Activated T-cell treated with anti-CD3 and anti-CD28 coated beads for 4 hours (primary cell): ENCODE data around the gene C11orf86.
"Not testable (repeated sequence)": the region's sequence is repeated elsewhere in the genome, so short reads cannot be mapped to it uniquely, and the experiment has no call there.

Source experiments
- DNase-seq: peaks from one replicate; pipeline ENCODE4 v3.0.0-alpha.2; 2020

C11orf86 gene

DNA sequence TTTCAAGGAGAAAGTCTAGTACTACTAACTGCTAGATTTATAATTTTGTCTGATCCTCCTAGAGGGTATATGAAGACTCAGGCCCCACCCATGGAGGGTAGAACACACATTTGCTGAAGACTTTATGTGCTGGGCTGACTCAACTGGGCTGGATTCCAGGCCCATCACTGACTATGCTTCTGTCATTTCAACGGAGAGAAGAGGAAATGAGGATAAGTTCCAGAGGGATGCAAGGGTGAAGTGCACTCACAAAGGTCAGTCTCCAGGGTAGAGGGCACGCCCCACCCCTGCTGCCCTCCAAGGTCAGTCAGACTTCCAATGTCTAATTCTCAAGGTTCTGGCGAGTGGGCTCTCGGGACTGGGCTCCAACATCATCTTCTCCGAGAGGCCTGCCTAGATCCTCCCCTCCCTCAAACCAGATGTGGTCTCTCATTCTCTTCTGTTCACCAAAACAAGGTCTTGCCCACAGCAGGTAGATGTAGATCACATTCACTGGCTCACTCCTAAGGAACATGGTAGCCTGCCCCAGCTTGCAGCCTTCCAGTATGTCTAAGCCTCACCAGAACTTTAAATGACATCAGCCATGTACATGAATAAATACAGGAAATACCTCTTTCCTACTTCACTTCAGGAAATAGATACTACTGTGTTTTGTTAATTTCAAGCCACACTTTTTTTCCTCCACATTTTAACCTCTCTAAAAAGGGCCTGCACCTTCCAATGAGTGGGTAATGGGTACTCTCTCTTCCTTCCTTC, 7.3 kb upstream of the C11orf86 start:
- DNase-seq, result no peak

DNA sequence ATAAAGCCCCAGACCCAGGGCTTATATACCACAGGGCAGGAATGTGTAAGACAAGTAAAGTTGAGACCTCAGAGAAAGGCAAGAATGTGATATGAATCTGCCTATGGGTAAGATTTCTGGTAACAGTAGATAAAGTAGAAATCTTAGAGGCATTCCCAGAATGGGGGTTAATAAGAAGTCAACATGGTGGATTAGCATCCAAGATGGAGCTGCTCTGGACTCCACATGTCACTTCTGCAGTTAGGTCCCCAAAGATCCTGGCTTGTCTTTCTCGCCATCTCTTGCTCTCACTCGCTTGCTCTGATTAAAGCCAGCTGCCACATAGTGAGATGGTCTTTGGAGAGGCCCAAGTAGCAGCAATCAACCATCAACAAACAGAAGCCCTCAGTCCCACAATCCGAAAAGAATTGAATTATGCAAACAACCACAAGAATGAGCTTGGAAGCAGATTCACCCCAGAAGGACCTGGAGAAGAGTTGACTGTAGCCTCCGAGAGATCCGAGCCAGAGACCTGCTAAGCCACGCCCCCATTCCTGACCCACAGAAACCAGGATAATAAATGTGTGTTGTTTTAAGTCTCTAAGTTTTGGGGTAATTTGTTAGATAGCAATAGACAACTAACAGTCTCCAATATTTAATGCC, 5.4 kb upstream of the C11orf86 start:
- no peak for DNase-seq

DNA sequence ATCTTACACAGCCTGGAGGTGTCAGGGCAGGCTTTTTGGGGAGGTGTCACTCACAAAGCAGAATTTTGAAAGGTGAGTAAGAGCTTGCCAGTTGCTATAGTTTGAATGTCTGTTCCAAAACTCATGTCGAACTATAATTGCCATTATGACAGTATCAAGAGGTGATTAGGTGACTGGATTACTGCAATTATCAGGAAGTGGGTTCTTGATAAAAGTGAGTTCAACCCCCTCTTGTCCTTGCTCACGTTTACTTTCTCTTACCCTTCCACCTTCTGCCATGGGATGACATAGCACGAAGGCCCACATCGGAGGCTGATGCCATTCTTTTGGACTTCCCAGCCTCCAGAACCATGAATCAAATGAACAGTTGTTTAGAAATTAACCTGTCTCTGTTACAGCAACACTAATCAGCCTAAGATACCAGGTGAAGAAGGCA, 4.7 kb upstream of the C11orf86 start:
- DNase-seq, result no peak

DNA sequence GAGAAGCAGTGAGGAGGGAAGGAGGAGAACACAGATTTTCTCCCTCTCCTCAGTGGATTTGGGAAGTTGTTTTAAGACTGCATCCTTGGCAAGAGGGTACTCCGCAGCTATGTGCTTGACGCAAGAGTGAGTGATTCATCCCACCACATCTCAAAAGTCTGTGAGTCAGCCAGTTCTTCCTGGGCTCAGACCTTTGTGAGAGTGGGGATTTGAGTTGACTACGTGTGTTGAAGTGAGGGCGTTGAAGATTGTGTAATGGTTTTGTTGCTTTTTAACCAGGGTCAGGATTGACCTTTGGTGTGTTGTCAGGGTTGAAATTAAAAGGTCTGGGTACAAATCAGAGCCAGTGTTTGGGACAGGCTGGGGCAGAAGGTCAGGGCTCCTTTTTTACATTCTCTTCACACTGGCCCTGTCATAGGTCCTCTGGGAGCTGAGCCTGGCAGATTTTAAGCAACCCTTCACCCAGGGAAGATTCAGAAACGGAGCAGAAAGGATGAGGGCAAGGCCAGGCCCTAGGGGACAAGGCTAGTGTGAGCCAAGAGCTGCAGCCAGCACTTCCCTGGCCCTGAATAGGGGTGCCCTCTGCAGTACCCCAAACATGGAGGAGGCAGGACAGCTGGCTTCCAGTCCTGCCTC, 4.2 kb upstream of the C11orf86 start:
- DNase-seq, result no peak

- DNase-seq, result no peak
Measured at GRCh38 chr11:66971488-66971887, 3.6 kb upstream of the C11orf86 start.

DNA sequence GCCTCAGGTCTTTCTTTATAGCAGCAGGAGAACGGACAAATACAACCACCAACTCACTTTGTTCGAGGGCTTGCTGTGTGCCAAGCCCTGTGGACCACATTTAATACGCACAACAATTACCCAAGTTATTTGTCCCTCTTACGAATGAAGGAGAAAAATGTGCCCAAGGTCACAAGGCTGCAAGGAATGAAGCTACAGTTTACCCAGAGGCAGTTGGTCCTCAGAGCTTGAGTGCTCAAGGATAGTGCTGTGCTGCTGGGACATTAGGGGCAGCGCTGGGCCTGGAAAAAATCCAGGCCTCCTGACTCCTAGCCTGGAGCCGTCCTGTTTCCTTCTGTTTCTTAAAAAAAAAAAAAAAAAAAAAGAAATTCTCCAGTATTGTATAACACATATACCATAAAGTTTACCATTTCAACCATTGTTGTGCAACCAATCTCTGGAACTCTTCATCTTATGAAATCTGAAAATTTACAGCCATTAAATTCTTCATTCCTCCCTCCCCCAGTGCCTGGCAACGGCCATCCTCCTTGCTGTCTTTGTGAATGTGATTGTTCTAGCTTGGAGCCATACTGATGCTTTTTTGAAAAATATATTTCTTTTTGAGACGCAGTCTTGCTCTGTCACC, 1.0 kb upstream of the C11orf86 start:
- DNase-seq, result no peak

- DNase-seq, result no peak
Measured at GRCh38 chr11:66975405-66976027, 412 bp downstream of the C11orf86 start.

DNA sequence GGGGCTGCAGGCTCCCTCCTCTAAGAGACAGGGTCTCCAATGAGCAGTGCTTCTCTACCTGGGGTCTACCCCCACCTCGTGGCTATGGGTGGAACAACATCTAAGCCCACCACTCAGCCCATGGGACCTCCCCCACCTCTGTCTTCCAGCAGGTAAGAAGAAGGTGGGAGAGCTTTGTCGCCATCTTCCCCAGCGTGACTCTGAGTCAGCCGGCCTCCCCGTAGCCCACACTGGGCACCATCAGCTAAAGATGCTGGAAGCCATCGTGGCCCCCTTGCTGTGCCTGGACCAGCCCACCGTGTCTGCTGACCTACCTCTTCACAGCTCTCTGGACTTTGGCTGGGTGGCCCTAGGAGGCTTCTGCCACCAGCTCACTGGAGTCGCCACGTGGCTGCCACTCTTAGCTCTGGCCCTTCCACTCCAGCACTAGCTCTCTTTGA, 944 bp downstream of the C11orf86 start:
- peak; percentile 19 for DNase-seq

GRCh38 chr11:66976925-66977324, 1.8 kb downstream of the C11orf86 start:
- no peak for DNase-seq

GRCh38 chr11:66978229-66978628, 3.1 kb downstream of the C11orf86 start:
- DNase-seq, result no peak

DNA sequence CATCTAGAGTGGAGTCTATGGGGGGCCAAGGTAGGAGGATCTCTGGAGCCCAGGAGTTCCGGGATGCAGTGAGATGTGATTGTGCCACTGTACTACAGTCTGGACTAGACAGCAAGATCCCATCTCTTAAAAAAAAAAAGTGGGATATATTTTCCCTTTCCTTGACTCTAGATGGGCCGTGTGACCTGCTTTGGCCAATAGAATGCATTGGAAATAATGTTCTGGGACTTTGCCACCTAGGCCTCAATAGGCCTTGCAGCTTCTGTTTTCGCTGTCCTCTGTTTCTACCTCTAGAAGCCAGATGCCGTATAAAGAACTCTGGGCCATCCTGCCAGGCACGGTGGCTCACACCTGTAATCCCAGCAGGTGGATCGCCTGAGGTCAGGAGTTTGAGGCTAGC, 3.6 kb downstream of the C11orf86 start:
- DNase-seq, result no peak

GRCh38 chr11:66979336-66979980, 4.4 kb downstream of the C11orf86 start:
- DNase-seq, result no peak

DNA sequence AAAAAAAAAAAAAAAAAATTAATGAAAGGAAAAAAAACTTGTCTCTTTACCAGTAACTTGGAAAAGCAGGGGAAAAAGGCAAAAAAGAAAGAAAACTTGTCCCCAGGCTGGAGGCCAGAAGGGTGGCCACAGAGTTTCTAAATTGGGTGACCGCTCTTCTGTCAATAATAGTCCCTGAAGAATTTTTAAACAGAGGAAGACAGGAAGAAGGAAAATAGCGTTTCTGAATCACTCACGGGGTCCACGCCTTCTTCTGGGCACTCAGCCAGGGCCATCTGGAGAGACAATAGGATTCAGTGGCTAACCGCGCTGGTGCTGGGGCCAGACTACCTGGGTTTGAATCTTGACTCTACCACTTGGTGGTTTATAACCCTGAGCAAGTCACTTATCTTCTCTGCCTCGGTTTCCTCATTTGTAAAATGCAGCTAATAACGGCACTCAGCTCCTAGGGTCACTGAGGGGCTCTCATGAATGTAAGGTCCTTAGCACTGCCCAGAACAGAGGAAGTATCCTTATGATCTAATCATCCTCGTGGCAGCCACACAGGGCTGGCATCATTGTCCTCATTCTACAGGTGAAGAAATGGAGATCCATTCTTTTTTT, 7.0 kb downstream of the C11orf86 start:
- no peak for DNase-seq

GRCh38 chr11:66983275-66983924, 8.3 kb downstream of the C11orf86 start:
- no peak for DNase-seq

- no peak for DNase-seq
Measured at GRCh38 chr11:66985508-66986177, 10.5 kb downstream of the C11orf86 start.

GRCh38 chr11:66986178-66986545, 11.1 kb downstream of the C11orf86 start:
- DNase-seq, result no peak

GRCh38 chr11:66987158-66987620, 12.1 kb downstream of the C11orf86 start:
- DNase-seq, result no peak

GRCh38 chr11:66987924-66988637, 13.0 kb downstream of the C11orf86 start:
- no peak for DNase-seq

DNA sequence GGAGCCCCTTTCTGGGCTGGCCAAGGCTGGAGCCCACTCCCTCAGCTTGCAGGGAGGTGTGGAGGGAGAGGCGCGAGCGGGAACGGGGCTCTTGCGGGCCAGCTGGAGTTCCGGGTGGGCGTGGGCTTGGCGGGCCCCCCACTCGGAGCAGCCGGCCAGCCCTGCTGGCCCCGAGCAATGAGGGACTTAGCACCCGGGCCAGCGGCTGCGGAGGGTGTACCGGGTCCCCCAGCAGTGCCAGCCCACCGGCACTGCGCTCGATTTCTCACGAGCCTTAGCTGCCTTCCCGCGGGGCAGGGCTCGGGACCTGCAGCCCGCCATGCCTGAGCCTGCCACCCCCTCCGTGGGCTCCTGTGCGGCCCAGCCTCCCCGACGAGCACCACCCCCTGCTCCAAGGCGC, 13.6 kb downstream of the C11orf86 start:
- not testable (repeated sequence) for DNase-seq

- not testable (repeated sequence) for DNase-seq
Measured at GRCh38 chr11:66989360-66989759, 14.3 kb downstream of the C11orf86 start.
